ENCODE measurements around the gene CHERP. TPM values are rescaled to one million over a fixed set of nuclear protein-coding genes. Genes with fewer than 3 reads are reported as not detected.

The CHERP gene
- total and polyA plus RNA-seq, 2 of the 8 experiments (the other 6 are each of a cell fraction or from before 2014, with no cell fraction given), result 13.9 to 73.7 TPM

- TF ChIP-seq RXRA (IDR thresholded peaks at IDR 0.05; ENCODE audit: insufficient read depth, low read depth, low read length), result no peak
- no peak for TF ChIP-seq EGR1 (IDR thresholded peaks at IDR 0.05; ENCODE audit: borderline replicate concordance, low read depth, low read length)
- TF ChIP-seq TAF1 (IDR thresholded peaks at IDR 0.05; ENCODE audit: low read depth, low read length), result 0 out of 2 replicates have a peak, but pooled peaks have one; percentile 29
- peak in 1 of 2 experiments; percentile 33; a peak in 2 of 4 replicates for TF ChIP-seq SIN3A (conservative IDR thresholded peaks at IDR 0.05 in 1 of 2, IDR thresholded peaks at IDR 0.05 in 1 of 2; ENCODE audit: low read depth in 1 of 2, low read length in 2 of 2)
- no peak for TF ChIP-seq ATF2 (IDR thresholded peaks at IDR 0.05; ENCODE audit: low read length)
Observed at GRCh38 chr19:16470911-16471811, 71.1 kb downstream of the CHERP start (continued).

All from H1 (cell line).